Measurements from ENCODE around the gene MTNR1B.

MTNR1B gene

GRCh38 chr11:92965196-92965595 is 4.3 kb upstream of the MTNR1B start:
- Mint-ChIP-seq H3K27ac (no peak overlapping the region), H3K4me1 (ENCODE audit: low read depth) (no peaks in the 10 kb centered on the region), H3K9me3 (no peaks in the 10 kb centered on the region), H3K27me3 (peaks cover 17% of the 10 kb centered on the region), H3K36me3 (ENCODE audit: low read depth) (no peaks in the 10 kb centered on the region), H3K4me3 (no peak overlapping the region)

- Mint-ChIP-seq H3K9me3 (no peaks in the 10 kb centered on the region), H3K27ac (no peak overlapping the region), H3K4me3 (no peak overlapping the region), H3K36me3 (ENCODE audit: low read depth) (no peaks in the 10 kb centered on the region), H3K4me1 (ENCODE audit: low read depth) (no peaks in the 10 kb centered on the region), H3K27me3 (peaks cover 22% of the 10 kb centered on the region)
Observed at GRCh38 chr11:92967178-92967577, 2.3 kb upstream of the MTNR1B start.

GRCh38 chr11:92967867-92968266 is 1.6 kb upstream of the MTNR1B start:
- Mint-ChIP-seq H3K9me3 (no peaks in the 10 kb centered on the region), H3K36me3 (ENCODE audit: low read depth) (no peaks in the 10 kb centered on the region), H3K27ac (no peak overlapping the region), H3K4me3 (no peak overlapping the region), H3K4me1 (ENCODE audit: low read depth) (no peaks in the 10 kb centered on the region), H3K27me3 (peaks cover 21% of the 10 kb centered on the region)

- peaks cover 18% of the 10 kb centered on the region for H3K27me3 Mint-ChIP-seq
- no peaks in the 10 kb centered on the region for H3K36me3 Mint-ChIP-seq (ENCODE audit: low read depth)
- no peaks in the 10 kb centered on the region for H3K4me1 Mint-ChIP-seq (ENCODE audit: low read depth)
- H3K4me3 Mint-ChIP-seq = no peak overlapping the region
- no peaks in the 10 kb centered on the region for H3K9me3 Mint-ChIP-seq
- H3K27ac Mint-ChIP-seq = no peak overlapping the region
Observed at GRCh38 chr11:92969293-92969633, 188 bp upstream of the MTNR1B start.

GRCh38 chr11:92972248-92972647 is 2.8 kb downstream of the MTNR1B start:
- H3K27ac Mint-ChIP-seq = no peak overlapping the region
- H3K27me3 Mint-ChIP-seq = peaks cover 18% of the 10 kb centered on the region
- no peak overlapping the region for H3K4me3 Mint-ChIP-seq
- H3K36me3 Mint-ChIP-seq (ENCODE audit: low read depth) = no peaks in the 10 kb centered on the region
- H3K9me3 Mint-ChIP-seq = no peaks in the 10 kb centered on the region
- H3K4me1 Mint-ChIP-seq (ENCODE audit: low read depth) = no peaks in the 10 kb centered on the region

- Mint-ChIP-seq H3K27me3 (peaks cover 8% of the 10 kb centered on the region), H3K36me3 (ENCODE audit: low read depth) (no peaks in the 10 kb centered on the region), H3K4me1 (ENCODE audit: low read depth) (no peaks in the 10 kb centered on the region), H3K9me3 (no peaks in the 10 kb centered on the region), H3K4me3 (no peak overlapping the region), H3K27ac (no peak overlapping the region)
Observed at GRCh38 chr11:92975285-92975684, 5.8 kb downstream of the MTNR1B start.

- no peak overlapping the region for H3K27ac Mint-ChIP-seq
- no peak overlapping the region for H3K4me3 Mint-ChIP-seq
- no peaks in the 10 kb centered on the region for H3K36me3 Mint-ChIP-seq (ENCODE audit: low read depth)
- no peaks in the 10 kb centered on the region for H3K9me3 Mint-ChIP-seq
- H3K4me1 Mint-ChIP-seq (ENCODE audit: low read depth) = no peaks in the 10 kb centered on the region
- peaks cover 4% of the 10 kb centered on the region for H3K27me3 Mint-ChIP-seq
Observed at GRCh38 chr11:92976681-92977080, 7.2 kb downstream of the MTNR1B start.

GRCh38 chr11:92977401-92977800 is 8.0 kb downstream of the MTNR1B start:
- Mint-ChIP-seq H3K4me3 (no peak overlapping the region), H3K4me1 (ENCODE audit: low read depth) (no peaks in the 10 kb centered on the region), H3K27me3 (peaks cover 4% of the 10 kb centered on the region), H3K27ac (no peak overlapping the region), H3K36me3 (ENCODE audit: low read depth) (no peaks in the 10 kb centered on the region), H3K9me3 (no peaks in the 10 kb centered on the region)

GRCh38 chr11:92978271-92979111 is 9.0 kb downstream of the MTNR1B start:
- no peak overlapping the region for H3K27ac Mint-ChIP-seq
- H3K36me3 Mint-ChIP-seq (ENCODE audit: low read depth) = no peaks in the 10 kb centered on the region
- no peaks in the 10 kb centered on the region for H3K4me1 Mint-ChIP-seq (ENCODE audit: low read depth)
- H3K9me3 Mint-ChIP-seq = no peaks in the 10 kb centered on the region
- no peak overlapping the region for H3K4me3 Mint-ChIP-seq
- peaks cover 4% of the 10 kb centered on the region for H3K27me3 Mint-ChIP-seq

- Mint-ChIP-seq H3K27ac (no peak overlapping the region), H3K36me3 (ENCODE audit: low read depth) (no peaks in the 10 kb centered on the region), H3K4me1 (ENCODE audit: low read depth) (no peaks in the 10 kb centered on the region), H3K4me3 (no peak overlapping the region), H3K27me3 (peaks cover 4% of the 10 kb centered on the region), H3K9me3 (no peaks in the 10 kb centered on the region)
Observed at GRCh38 chr11:92979176-92979575, 9.7 kb downstream of the MTNR1B start.

GRCh38 chr11:92980312-92980711 is 10.9 kb downstream of the MTNR1B start:
- Mint-ChIP-seq H3K9me3 (no peaks in the 10 kb centered on the region), H3K27ac (no peak overlapping the region), H3K4me1 (ENCODE audit: low read depth) (no peaks in the 10 kb centered on the region), H3K4me3 (no peak overlapping the region), H3K36me3 (ENCODE audit: low read depth) (no peaks in the 10 kb centered on the region), H3K27me3 (peaks cover 6% of the 10 kb centered on the region)

- Mint-ChIP-seq H3K27ac (no peak overlapping the region), H3K36me3 (ENCODE audit: low read depth) (no peaks in the 10 kb centered on the region), H3K27me3 (peaks cover 6% of the 10 kb centered on the region), H3K4me1 (ENCODE audit: low read depth) (no peaks in the 10 kb centered on the region), H3K4me3 (no peak overlapping the region), H3K9me3 (no peaks in the 10 kb centered on the region)
Observed at GRCh38 chr11:92981508-92982043, 12.1 kb downstream of the MTNR1B start.

- peaks cover 4% of the 10 kb centered on the region for H3K9me3 Mint-ChIP-seq
- H3K36me3 Mint-ChIP-seq (ENCODE audit: low read depth) = no peaks in the 10 kb centered on the region
- H3K27ac Mint-ChIP-seq = no peak overlapping the region
- peaks cover 6% of the 10 kb centered on the region for H3K27me3 Mint-ChIP-seq
- no peaks in the 10 kb centered on the region for H3K4me1 Mint-ChIP-seq (ENCODE audit: low read depth)
- H3K4me3 Mint-ChIP-seq = no peak overlapping the region
Observed at GRCh38 chr11:92986585-92986984, 17.1 kb downstream of the MTNR1B start.

GRCh38 chr11:92993004-92993403 is 23.6 kb downstream of the MTNR1B start:
- no peaks in the 10 kb centered on the region for H3K4me1 Mint-ChIP-seq (ENCODE audit: low read depth)
- H3K27ac Mint-ChIP-seq = no peak overlapping the region
- H3K9me3 Mint-ChIP-seq = peaks cover 4% of the 10 kb centered on the region
- no peaks in the 10 kb centered on the region for H3K36me3 Mint-ChIP-seq (ENCODE audit: low read depth)
- peaks cover 3% of the 10 kb centered on the region for H3K27me3 Mint-ChIP-seq
- H3K4me3 Mint-ChIP-seq = no peak overlapping the region

GRCh38 chr11:93000511-93001476 is 31.3 kb downstream of the MTNR1B start:
- no peaks in the 10 kb centered on the region for H3K27me3 Mint-ChIP-seq
- H3K27ac Mint-ChIP-seq = no peak overlapping the region
- peaks cover 7% of the 10 kb centered on the region for H3K9me3 Mint-ChIP-seq
- H3K4me3 Mint-ChIP-seq = no peak overlapping the region
- H3K4me1 Mint-ChIP-seq (ENCODE audit: low read depth) = no peaks in the 10 kb centered on the region
- H3K36me3 Mint-ChIP-seq (ENCODE audit: low read depth) = no peaks in the 10 kb centered on the region
